ENCODE data around the gene CAPZB. TPM values are rescaled to one million over a fixed set of nuclear protein-coding genes. Genes with fewer than 3 reads are reported as not detected.
A peak's percentile ranks its signal among the peaks of the same experiment; 100 is the strongest.

CAPZB gene
- total RNA-seq, 1 experiment from 2014 or later: 348 TPM

DNA sequence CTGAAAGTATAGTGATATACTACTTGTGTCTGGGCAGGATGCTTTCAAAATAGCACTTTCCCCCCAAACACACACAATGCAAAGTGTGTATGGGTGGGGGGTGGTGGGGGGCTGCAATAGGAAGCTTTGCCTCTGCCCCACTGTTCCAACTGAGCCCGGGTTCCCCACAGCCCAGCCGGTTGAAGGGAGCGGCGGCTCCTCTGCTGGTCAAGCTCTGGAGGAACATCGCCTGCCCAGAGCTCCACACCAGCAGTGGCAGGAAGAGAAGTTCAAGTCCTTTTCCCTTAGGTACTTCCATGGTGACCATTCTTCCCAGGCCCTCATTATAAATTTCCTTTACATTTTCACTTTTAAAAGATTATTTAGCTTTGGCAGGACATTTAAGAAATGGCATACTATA, 74.9 kb downstream of the CAPZB start:
- H3K56ac ChIP-seq (ENCODE audit: insufficient read length, low read depth, low read length): no peak overlapping the region
- Mint-ChIP-seq H3K27me3 (ENCODE audit: low read depth) (no peaks in the 10 kb centered on the region), H3K27ac (peak overlapping the region in 1 of 3 experiments; percentile 49; a peak in 1 of 7 replicates), H3K4me3 (no peak overlapping the region), H3K36me3 (ENCODE audit: insufficient read depth in 1 of 3, low read depth in 3 of 3) (peaks cover 0 to 20% (median 0%) of the 10 kb centered on the region in 3 experiments; a peak in 2 of 7 replicates), H3K4me1 (peaks cover 37 to 39% of the 10 kb centered on the region in 2 experiments), H3K9me3 (no peaks in the 10 kb centered on the region)
- no peak overlapping the region for H3K4ac ChIP-seq (ENCODE audit: low read depth, low read length)
- no peaks in the 10 kb centered on the region for H3K9me3 ChIP-seq (ENCODE audit: control insufficient read depth, low read depth, low read length)
- H2BK12ac ChIP-seq (ENCODE audit: insufficient read length, low read depth, low read length): no peak overlapping the region
- H3K27me3 ChIP-seq (ENCODE audit: insufficient read depth, low read length): no peaks in the 10 kb centered on the region
- no peak overlapping the region for H2BK5ac ChIP-seq (ENCODE audit: insufficient read length, low read length)
- WGBS (ENCODE audit: extremely low coverage, insufficient read length, low lambda C conversion rate): no CpG with 5 or more reads among the region's 5 CpGs
- no peak overlapping the region for H2AK5ac ChIP-seq (ENCODE audit: insufficient read length, low read length)
- H2BK15ac ChIP-seq (ENCODE audit: low read depth, low read length): no peak overlapping the region
- no peak overlapping the region for H2AFZ ChIP-seq (ENCODE audit: low read length)
- H3K4me2 ChIP-seq (ENCODE audit: insufficient read depth, insufficient read length, low read length): no peak overlapping the region
- peaks cover 18% of the 10 kb centered on the region for H3K79me1 ChIP-seq (ENCODE audit: insufficient read depth, low read depth, low read length, poor library complexity, severe bottlenecking)
- H4K91ac ChIP-seq (ENCODE audit: insufficient read length, low read depth, low read length): no peak overlapping the region
- no peaks in the 10 kb centered on the region for H4K20me1 ChIP-seq (ENCODE audit: control insufficient read depth, insufficient read depth, insufficient read length)
- no peak overlapping the region for H2BK20ac ChIP-seq (ENCODE audit: low read depth, low read length, poor library complexity, severe bottlenecking)
- H3K23ac ChIP-seq (ENCODE audit: insufficient read length, low read depth, low read length): no peak overlapping the region
- H3T11ph ChIP-seq (ENCODE audit: low read length): no peak overlapping the region
- TF ChIP-seq, protein P1, sequence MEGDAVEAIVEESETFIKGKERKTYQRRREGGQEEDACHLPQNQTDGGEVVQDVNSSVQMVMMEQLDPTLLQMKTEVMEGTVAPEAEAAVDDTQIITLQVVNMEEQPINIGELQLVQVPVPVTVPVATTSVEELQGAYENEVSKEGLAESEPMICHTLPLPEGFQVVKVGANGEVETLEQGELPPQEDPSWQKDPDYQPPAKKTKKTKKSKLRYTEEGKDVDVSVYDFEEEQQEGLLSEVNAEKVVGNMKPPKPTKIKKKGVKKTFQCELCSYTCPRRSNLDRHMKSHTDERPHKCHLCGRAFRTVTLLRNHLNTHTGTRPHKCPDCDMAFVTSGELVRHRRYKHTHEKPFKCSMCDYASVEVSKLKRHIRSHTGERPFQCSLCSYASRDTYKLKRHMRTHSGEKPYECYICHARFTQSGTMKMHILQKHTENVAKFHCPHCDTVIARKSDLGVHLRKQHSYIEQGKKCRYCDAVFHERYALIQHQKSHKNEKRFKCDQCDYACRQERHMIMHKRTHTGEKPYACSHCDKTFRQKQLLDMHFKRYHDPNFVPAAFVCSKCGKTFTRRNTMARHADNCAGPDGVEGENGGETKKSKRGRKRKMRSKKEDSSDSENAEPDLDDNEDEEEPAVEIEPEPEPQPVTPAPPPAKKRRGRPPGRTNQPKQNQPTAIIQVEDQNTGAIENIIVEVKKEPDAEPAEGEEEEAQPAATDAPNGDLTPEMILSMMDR (conservative IDR thresholded peaks at IDR 0.05): peak; percentile 51
- no peak overlapping the region for H3K18ac ChIP-seq (ENCODE audit: insufficient read length, low read depth, low read length)
- no peaks in the 10 kb centered on the region for H3K23me2 ChIP-seq (ENCODE audit: insufficient read length, low read depth, low read length, poor library complexity, severe bottlenecking)
- H3K79me2 ChIP-seq (ENCODE audit: insufficient read depth, low read length): peaks cover 5% of the 10 kb centered on the region
- H3K4me1 ChIP-seq (ENCODE audit: insufficient read depth, low read length): peaks cover 6% of the 10 kb centered on the region; the same call in 1 of the 2 replicates
- H4K5ac ChIP-seq (ENCODE audit: insufficient read length, low read depth, low read length): no peak overlapping the region
- H2BK120ac ChIP-seq (ENCODE audit: low read depth, low read length, poor library complexity, severe bottlenecking): no peak overlapping the region
- no peak overlapping the region for H3K14ac ChIP-seq (ENCODE audit: insufficient read depth, low read length)
- H4K8ac ChIP-seq (replicated peaks; ENCODE audit: insufficient read length, low read depth, low read length): no peak overlapping the region
- H3K27ac ChIP-seq (ENCODE audit: insufficient read length, low read depth, low read length): no peak overlapping the region
- peak; percentile 51 for DNase-seq
- no peak overlapping the region for H3K9ac ChIP-seq (ENCODE audit: extremely low read depth, insufficient read length, low read length)

All from H9 (cell line).